ENCODE data around the gene PLSCR2. TPM values are rescaled to one million over a fixed set of nuclear protein-coding genes. Genes with fewer than 3 reads are reported as not detected.

PLSCR2 gene, protein sequence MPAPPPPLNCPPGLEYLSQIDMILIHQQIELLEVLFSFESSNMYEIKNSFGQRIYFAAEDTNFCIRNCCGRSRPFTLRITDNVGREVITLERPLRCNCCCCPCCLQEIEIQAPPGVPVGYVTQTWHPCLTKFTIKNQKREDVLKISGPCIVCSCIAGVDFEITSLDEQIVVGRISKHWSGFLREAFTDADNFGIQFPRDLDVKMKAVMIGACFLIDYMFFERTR
- not detected for polyA plus RNA-seq

DNA sequence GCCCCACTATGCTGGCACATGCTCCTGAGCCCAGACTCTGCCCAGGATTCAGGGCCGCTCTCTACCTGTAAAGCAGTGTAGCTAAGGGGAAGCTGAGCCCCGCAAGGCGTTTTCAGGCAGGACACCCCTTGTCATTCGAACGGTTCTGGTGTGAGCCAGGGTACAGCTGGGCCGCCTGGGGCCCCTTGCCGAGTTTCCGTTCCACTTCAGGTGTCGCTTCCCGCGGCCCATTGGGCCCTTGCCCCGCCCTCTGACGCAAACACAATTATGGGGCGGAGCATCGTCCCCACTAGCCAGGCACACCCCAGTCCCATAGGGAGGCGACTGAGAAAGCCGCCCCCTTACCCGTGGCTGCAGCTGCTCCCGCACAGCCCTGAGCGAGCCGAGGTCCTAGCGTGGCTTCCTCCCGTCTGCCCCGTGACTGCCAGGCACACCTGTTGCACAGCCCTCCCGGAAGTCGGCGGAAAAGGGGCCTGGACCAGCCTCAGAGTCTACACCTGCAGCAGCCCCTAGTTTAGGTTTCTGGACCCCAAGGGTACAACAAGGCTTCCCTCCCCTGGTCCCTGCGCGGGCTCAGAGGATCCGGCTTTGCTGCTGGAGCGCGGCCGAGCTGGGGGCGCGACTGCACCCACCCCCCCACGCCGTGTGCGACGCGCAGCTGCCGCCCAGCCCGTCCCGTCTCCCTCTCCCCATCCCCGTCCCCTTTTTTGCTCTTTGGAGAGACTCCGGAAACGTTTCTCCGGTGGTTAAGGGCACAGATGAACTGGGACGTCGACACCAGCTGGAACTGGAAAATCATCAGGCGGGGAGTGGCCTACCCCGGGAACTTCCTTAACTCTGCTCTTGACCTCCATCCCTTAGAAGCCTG lies at the start of gene PLSCR2:
Gene PLSCR2, minus strand, starts transcription at position 412 of the 868 bp plus-strand sequence. CDS start 9,657 bp downstream, outside the sequence.
- no peaks in the 10 kb centered on the region for H3K9me3 Mint-ChIP-seq
- no peaks in the 10 kb centered on the region for H3K27me3 Mint-ChIP-seq
- peak within 1 kb of the TSS; percentile 86 to 93 (median 92) for H3K4me3 Mint-ChIP-seq
- H3K4me1 Mint-ChIP-seq, result peaks cover 0 to 9% (median 9%) of the 10 kb centered on the region in 3 donors
- no peaks in the 10 kb centered on the region for H3K36me3 Mint-ChIP-seq
- peak within 1 kb of the TSS; percentile 83 to 91 (median 91) for H3K27ac Mint-ChIP-seq

- Mint-ChIP-seq H3K27ac (no peak overlapping the region), H3K27me3 (no peaks in the 10 kb centered on the region), H3K4me1 (no peaks in the 10 kb centered on the region), H3K4me3 (no peak overlapping the region), H3K36me3 (peaks cover 4% of the 10 kb centered on the region), H3K9me3 (no peaks in the 10 kb centered on the region)
Measured at GRCh38 chr3:146517684-146518435, 48.5 kb upstream of the PLSCR2 start.

DNA sequence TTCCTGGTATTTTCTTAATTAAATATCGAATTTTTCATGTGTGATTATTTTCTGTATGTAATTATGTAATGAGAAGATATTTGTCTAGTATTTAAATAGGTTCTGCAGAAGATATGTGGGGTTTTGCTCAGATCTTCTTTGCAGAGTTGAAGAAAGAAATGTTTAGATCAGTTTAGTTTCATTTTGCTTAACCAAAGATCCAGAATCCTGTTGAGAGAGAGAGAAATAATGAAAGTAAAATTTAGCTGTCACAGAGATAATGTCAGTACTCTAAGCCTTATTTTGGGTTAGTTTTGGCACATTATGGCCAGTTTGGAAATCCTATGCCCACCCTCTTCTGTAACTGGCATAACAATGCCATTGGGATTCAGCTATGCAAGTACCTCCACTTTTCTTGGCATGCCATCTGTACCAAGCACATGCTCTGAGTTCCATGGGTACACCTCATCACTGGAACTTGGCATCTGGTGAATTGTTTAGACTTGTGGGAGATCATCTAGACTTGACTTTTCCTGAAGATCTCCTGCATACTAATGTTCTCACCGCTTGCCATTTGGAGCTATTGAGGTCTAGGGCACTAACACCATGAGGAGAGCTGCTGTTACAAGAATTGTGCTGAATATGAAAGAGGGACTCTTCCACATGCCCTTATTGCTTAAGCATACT lies 44.2 kb upstream of the PLSCR2 start:
- Mint-ChIP-seq H3K9me3 (no peaks in the 10 kb centered on the region), H3K4me1 (no peaks in the 10 kb centered on the region), H3K4me3 (no peak overlapping the region), H3K36me3 (peaks cover 4% of the 10 kb centered on the region), H3K27ac (peak overlapping the region in 1 of 3 donors; percentile 71), H3K27me3 (no peaks in the 10 kb centered on the region)

GRCh38 chr3:146511402-146512134 lies 42.2 kb upstream of the PLSCR2 start:
- Mint-ChIP-seq H3K4me3 (no peak overlapping the region), H3K36me3 (peaks cover 2% of the 10 kb centered on the region), H3K9me3 (no peaks in the 10 kb centered on the region), H3K4me1 (no peaks in the 10 kb centered on the region), H3K27me3 (no peaks in the 10 kb centered on the region), H3K27ac (no peak overlapping the region)

DNA sequence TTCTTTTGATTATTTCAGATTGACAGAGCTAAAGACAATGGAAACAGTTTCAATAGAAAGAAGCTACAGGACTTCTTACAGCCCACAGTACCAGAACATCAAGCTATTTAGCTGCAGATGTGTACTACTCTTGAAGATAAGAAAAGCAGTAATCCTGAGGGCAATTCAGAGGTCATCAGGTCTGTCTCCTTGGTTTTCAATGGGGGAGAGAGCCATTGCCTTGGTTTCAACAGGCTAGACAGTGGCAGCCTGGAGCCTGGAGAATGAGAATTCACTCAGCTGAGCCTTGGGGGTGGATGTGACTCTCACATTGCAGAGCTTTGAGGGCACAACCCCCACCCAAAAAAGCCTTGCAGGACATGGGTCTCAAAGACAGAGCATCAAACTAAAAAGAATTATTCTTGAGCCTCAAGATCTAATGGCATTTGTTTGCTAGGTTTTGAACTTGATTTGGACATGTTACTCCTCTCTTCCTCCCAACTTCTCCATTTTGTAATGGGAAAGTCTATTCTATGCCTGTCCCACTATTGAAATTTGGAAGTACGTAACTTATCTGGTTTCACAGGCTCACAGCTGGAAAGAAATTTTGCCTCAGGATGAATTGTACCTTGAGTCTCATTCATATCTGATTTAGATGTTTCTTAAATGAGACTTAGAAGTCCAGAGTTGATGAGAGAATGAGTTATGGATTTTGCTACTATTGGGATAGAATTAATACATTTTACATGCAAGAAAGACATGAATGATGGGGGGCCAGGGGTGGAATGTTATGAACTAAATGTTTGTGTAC lies 38.2 kb upstream of the PLSCR2 start:
- Mint-ChIP-seq H3K27ac (no peak overlapping the region), H3K4me3 (no peak overlapping the region), H3K9me3 (peaks cover 0 to 3% (median 0%) of the 10 kb centered on the region in 3 donors), H3K27me3 (no peaks in the 10 kb centered on the region), H3K4me1 (peaks cover 1 to 10% (median 5%) of the 10 kb centered on the region in 3 donors), H3K36me3 (peaks cover 2% of the 10 kb centered on the region)

DNA sequence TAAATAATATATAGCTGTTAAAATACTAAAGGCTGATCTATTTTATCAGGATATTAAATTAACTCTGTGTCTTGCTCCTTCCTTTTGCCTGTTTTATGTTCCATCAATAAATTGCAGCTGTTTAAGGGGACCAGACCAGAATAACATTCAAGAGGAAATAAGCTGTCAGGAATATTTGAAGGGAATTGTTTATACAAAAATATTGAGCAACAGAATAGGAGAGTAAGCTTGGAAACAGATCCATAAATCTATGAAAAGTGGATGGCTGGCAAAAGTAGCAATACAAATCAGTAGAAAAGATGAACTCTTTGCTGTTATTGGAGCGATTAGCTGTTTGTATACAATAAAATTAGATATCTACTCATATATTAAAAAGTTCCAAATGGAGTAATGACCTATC lies 36.2 kb upstream of the PLSCR2 start:
- H3K4me3 Mint-ChIP-seq, result no peak overlapping the region
- H3K9me3 Mint-ChIP-seq, result peaks cover 0 to 4% (median 0%) of the 10 kb centered on the region in 3 donors

GRCh38 chr3:146504498-146505197 lies 35.3 kb upstream of the PLSCR2 start:
- H3K27ac Mint-ChIP-seq, result no peak overlapping the region
- peak overlapping the region in 1 of 4 donors; percentile 27 for H3K4me3 Mint-ChIP-seq
- H3K36me3 Mint-ChIP-seq, result peaks cover 4% of the 10 kb centered on the region
- H3K27me3 Mint-ChIP-seq, result no peaks in the 10 kb centered on the region
- peaks cover 0 to 4% (median 0%) of the 10 kb centered on the region in 3 donors for H3K9me3 Mint-ChIP-seq
- H3K4me1 Mint-ChIP-seq, result peaks cover 1 to 10% (median 5%) of the 10 kb centered on the region in 3 donors

More for the DNA sequence above, 36.2 kb upstream of the PLSCR2 start:
- Mint-ChIP-seq H3K27ac (no peak overlapping the region), H3K27me3 (no peaks in the 10 kb centered on the region), H3K36me3 (peaks cover 4% of the 10 kb centered on the region), H3K4me1 (peaks cover 1 to 10% (median 5%) of the 10 kb centered on the region in 3 donors)

DNA sequence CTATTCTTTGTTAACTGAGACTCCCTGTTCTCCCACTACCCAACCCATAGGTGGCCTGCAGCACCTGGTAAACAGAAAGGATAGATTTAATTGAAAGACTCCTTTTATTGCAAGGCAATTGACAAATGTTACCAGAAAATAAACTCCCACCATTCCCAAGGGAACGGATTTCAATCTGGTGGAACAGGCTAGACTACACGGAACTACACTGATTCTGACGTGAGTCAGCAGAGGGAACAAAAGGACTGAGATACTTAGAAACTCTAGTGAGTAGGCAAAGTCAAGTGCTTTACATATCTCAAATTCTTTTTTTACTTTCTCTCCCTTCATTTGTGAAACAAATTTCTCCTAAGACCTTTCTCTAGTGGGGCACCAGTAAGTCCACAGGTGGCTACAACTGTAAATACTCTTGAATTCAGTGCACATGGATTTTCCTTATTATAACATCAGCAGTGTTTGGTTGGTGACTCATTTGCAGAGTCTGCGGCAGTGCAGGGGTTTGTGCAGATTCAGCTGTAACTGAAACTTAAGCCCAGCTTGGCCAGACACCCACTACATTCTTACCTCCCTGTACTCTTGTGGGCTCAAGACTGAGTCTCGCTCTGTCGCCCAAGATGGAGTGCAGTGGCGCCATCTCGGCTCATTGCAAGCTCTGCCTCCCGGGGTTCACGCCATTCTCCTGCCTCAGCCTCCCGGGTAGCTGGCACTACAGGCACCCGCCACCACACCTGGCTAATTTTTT lies 34.3 kb upstream of the PLSCR2 start:
- Mint-ChIP-seq H3K27ac (peak overlapping the region in 1 of 3 donors; percentile 12), H3K36me3 (peaks cover 4% of the 10 kb centered on the region), H3K4me3 (peak overlapping the region in 1 of 4 donors; percentile 86), H3K27me3 (no peaks in the 10 kb centered on the region), H3K4me1 (peaks cover 1 to 10% (median 5%) of the 10 kb centered on the region in 3 donors), H3K9me3 (peaks cover 0 to 4% (median 0%) of the 10 kb centered on the region in 3 donors)

GRCh38 chr3:146502887-146503460 lies 33.6 kb upstream of the PLSCR2 start:
- no peaks in the 10 kb centered on the region for H3K27me3 Mint-ChIP-seq
- peaks cover 0 to 4% (median 0%) of the 10 kb centered on the region in 3 donors for H3K9me3 Mint-ChIP-seq
- peaks cover 4% of the 10 kb centered on the region for H3K36me3 Mint-ChIP-seq
- no peak overlapping the region for H3K4me3 Mint-ChIP-seq
- peaks cover 1 to 10% (median 7%) of the 10 kb centered on the region in 3 donors for H3K4me1 Mint-ChIP-seq
- no peak overlapping the region for H3K27ac Mint-ChIP-seq

- Mint-ChIP-seq H3K36me3 (peaks cover 4% of the 10 kb centered on the region), H3K4me3 (no peak overlapping the region), H3K4me1 (peaks cover 1 to 10% (median 7%) of the 10 kb centered on the region in 3 donors), H3K27me3 (no peaks in the 10 kb centered on the region), H3K9me3 (peaks cover 0 to 4% (median 0%) of the 10 kb centered on the region in 3 donors), H3K27ac (no peak overlapping the region)
Measured at GRCh38 chr3:146501752-146502151, 32.4 kb upstream of the PLSCR2 start.

DNA sequence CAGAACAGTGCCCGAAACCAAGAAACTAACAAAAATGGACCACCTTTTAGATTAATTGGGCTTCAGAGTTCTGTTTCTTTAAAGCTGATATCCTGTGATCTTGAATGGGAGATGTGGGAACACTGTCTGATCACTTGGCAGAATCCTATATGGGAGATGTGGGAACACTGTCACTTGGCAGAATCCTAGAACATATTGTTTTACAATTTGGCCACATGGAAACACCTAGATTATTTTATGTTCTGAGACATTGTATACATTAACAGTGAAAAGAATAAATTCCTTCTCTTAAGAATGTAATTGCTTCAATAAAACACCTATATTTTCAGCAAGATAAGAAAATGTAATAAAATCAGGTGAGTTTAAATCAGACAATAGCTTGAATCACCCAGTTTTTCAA lies 30.3 kb upstream of the PLSCR2 start:
- Mint-ChIP-seq H3K27me3 (peaks cover 1% of the 10 kb centered on the region), H3K9me3 (peaks cover 0 to 4% (median 2%) of the 10 kb centered on the region in 3 donors), H3K4me3 (no peak overlapping the region), H3K27ac (no peak overlapping the region), H3K4me1 (peaks cover 1 to 10% (median 7%) of the 10 kb centered on the region in 3 donors), H3K36me3 (peaks cover 4% of the 10 kb centered on the region)

All from IgD-negative memory B cell (primary cell).